ENCODE data around the gene CCR4. TPM values are rescaled to one million over a fixed set of nuclear protein-coding genes. Genes with fewer than 3 reads are reported as not detected.

Gene CCR4
- total RNA-seq, 1 experiment from 2014 or later = 0.22 TPM

DNA sequence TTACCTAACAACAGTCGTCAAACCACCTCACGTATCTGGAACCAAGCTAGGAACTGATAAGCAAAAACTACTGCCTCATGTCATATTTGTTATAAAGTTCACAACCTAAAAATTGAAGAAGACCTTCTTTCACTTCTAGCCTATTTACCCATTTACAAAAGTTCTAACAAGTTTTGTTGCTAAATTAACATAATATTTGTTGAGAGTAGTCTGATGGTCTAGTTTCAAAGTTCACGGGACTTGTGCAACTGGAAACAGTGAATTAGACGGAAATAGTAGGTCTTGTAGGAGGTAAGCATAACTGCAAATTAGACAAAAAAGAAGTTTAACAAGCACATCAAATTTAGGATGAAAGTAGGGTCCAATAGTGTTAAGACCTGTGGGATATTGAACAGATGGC is 51.9 kb downstream of the CCR4 start:
- H3K36me3 Mint-ChIP-seq = peaks cover 10% of the 10 kb centered on the region
- ATAC-seq (no peak), DNase-seq (ENCODE audit: low spot score) (no peak)
- H3K4me1 Mint-ChIP-seq = peaks cover 18% of the 10 kb centered on the region
- POLR2A ChIA-PET = no interaction called here
- H3K27me3 Mint-ChIP-seq (ENCODE audit: low read depth) = no peaks in the 10 kb centered on the region
- no peak overlapping the region for H3K27ac Mint-ChIP-seq
- TF ChIP-seq, protein P1, sequence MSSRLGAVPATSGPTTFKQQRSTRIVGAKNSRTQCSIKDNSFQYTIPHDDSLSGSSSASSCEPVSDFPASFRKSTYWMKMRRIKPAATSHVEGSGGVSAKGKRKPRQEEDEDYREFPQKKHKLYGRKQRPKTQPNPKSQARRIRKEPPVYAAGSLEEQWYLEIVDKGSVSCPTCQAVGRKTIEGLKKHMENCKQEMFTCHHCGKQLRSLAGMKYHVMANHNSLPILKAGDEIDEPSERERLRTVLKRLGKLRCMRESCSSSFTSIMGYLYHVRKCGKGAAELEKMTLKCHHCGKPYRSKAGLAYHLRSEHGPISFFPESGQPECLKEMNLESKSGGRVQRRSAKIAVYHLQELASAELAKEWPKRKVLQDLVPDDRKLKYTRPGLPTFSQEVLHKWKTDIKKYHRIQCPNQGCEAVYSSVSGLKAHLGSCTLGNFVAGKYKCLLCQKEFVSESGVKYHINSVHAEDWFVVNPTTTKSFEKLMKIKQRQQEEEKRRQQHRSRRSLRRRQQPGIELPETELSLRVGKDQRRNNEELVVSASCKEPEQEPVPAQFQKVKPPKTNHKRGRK (CRISPR knock-in tag; IDR thresholded peaks at IDR 0.05; ENCODE audit: borderline replicate concordance) = no peak
- TF ChIP-seq, protein P2, sequence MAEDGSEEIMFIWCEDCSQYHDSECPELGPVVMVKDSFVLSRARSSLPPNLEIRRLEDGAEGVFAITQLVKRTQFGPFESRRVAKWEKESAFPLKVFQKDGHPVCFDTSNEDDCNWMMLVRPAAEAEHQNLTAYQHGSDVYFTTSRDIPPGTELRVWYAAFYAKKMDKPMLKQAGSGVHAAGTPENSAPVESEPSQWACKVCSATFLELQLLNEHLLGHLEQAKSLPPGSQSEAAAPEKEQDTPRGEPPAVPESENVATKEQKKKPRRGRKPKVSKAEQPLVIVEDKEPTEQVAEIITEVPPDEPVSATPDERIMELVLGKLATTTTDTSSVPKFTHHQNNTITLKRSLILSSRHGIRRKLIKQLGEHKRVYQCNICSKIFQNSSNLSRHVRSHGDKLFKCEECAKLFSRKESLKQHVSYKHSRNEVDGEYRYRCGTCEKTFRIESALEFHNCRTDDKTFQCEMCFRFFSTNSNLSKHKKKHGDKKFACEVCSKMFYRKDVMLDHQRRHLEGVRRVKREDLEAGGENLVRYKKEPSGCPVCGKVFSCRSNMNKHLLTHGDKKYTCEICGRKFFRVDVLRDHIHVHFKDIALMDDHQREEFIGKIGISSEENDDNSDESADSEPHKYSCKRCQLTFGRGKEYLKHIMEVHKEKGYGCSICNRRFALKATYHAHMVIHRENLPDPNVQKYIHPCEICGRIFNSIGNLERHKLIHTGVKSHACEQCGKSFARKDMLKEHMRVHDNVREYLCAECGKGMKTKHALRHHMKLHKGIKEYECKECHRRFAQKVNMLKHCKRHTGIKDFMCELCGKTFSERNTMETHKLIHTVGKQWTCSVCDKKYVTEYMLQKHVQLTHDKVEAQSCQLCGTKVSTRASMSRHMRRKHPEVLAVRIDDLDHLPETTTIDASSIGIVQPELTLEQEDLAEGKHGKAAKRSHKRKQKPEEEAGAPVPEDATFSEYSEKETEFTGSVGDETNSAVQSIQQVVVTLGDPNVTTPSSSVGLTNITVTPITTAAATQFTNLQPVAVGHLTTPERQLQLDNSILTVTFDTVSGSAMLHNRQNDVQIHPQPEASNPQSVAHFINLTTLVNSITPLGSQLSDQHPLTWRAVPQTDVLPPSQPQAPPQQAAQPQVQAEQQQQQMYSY (CRISPR knock-in tag; IDR thresholded peaks at IDR 0.05) = no peak
- TF ChIP-seq, protein P3, sequence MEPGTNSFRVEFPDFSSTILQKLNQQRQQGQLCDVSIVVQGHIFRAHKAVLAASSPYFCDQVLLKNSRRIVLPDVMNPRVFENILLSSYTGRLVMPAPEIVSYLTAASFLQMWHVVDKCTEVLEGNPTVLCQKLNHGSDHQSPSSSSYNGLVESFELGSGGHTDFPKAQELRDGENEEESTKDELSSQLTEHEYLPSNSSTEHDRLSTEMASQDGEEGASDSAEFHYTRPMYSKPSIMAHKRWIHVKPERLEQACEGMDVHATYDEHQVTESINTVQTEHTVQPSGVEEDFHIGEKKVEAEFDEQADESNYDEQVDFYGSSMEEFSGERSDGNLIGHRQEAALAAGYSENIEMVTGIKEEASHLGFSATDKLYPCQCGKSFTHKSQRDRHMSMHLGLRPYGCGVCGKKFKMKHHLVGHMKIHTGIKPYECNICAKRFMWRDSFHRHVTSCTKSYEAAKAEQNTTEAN (CRISPR knock-in tag; IDR thresholded peaks at IDR 0.05) = no peak
- no peak for TF ChIP-seq NR2C2 (CRISPR knock-in tag; IDR thresholded peaks at IDR 0.05)
- no peak for TF ChIP-seq E2F4 (CRISPR knock-in tag; IDR thresholded peaks at IDR 0.05; ENCODE audit: borderline replicate concordance, low read depth)
- TF ChIP-seq JUN (CRISPR knock-in tag; IDR thresholded peaks at IDR 0.05) = no peak
- TF ChIP-seq FOXP1 (CRISPR knock-in tag; IDR thresholded peaks at IDR 0.05; ENCODE audit: borderline replicate concordance) = no peak
- TF ChIP-seq, protein P4, sequence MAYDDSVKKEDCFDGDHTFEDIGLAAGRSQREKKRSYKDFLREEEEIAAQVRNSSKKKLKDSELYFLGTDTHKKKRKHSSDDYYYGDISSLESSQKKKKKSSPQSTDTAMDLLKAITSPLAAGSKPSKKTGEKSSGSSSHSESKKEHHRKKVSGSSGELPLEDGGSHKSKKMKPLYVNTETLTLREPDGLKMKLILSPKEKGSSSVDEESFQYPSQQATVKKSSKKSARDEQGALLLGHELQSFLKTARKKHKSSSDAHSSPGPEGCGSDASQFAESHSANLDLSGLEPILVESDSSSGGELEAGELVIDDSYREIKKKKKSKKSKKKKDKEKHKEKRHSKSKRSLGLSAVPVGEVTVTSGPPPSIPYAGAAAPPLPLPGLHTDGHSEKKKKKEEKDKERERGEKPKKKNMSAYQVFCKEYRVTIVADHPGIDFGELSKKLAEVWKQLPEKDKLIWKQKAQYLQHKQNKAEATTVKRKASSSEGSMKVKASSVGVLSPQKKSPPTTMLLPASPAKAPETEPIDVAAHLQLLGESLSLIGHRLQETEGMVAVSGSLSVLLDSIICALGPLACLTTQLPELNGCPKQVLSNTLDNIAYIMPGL (CRISPR knock-in tag; IDR thresholded peaks at IDR 0.05) = no peak
- TF ChIP-seq SMAD4 (CRISPR knock-in tag; IDR thresholded peaks at IDR 0.05) = no peak
- TF ChIP-seq STAT6 (CRISPR knock-in tag; conservative IDR thresholded peaks at IDR 0.05; ENCODE audit: low read depth) = no peak
- CTCF ChIA-PET = no interaction called here
- H3K9me3 Mint-ChIP-seq = peaks cover 5% of the 10 kb centered on the region; the same call in 1 of the 2 replicates
- H3K4me3 Mint-ChIP-seq = no peak overlapping the region

DNA sequence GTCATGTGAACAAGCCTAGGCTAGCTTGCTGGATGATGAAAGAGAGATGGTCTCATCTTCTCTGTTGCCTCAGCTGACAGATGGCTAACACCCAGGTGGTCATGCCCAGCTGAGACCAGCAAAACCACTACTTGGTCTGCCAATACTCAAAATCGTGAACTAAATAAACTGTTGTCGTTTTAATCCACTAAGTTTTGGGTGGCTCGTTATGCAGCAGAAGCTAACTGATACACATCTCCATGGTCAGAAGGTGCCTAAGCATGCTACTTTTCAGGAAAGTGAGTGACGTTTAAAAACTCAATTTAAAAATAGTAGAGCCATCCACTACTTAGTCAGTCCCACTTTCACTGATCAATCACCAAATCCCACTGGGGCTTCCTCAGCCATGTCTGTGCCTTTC is 52.8 kb downstream of the CCR4 start:
- H3K27ac Mint-ChIP-seq = no peak overlapping the region
- H3K36me3 Mint-ChIP-seq = peaks cover 10% of the 10 kb centered on the region
- no peak for DNase-seq (ENCODE audit: low spot score)
- ChIA-PET CTCF (interaction anchor here (1.2 to 3.4 kb wide), 3 partner anchors 54 to 70 kb away, joined by 5 to 25 read pairs (median 5); no protein-coding TSS in a partner anchor), POLR2A (no interaction called here)
- peaks cover 21% of the 10 kb centered on the region for H3K4me1 Mint-ChIP-seq
- H3K9me3 Mint-ChIP-seq = peaks cover 5% of the 10 kb centered on the region; the same call in 1 of the 2 replicates
- no peak overlapping the region for H3K4me3 Mint-ChIP-seq
- no peaks in the 10 kb centered on the region for H3K27me3 Mint-ChIP-seq (ENCODE audit: low read depth)
- no peak for ATAC-seq
- TF ChIP-seq, protein P5, sequence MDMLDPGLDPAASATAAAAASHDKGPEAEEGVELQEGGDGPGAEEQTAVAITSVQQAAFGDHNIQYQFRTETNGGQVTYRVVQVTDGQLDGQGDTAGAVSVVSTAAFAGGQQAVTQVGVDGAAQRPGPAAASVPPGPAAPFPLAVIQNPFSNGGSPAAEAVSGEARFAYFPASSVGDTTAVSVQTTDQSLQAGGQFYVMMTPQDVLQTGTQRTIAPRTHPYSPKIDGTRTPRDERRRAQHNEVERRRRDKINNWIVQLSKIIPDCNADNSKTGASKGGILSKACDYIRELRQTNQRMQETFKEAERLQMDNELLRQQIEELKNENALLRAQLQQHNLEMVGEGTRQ (CRISPR knock-in tag; IDR thresholded peaks at IDR 0.05) = no peak
- TF ChIP-seq NR3C1 (CRISPR knock-in tag; conservative IDR thresholded peaks at IDR 0.05; ENCODE audit: low read depth) (no peak), PREB (CRISPR knock-in tag; IDR thresholded peaks at IDR 0.05; ENCODE audit: borderline replicate concordance) (no peak), ZNF532 (CRISPR knock-in tag; IDR thresholded peaks at IDR 0.05; ENCODE audit: borderline replicate concordance) (no peak)
